GM21447 (cell line): ENCODE data around the gene ANXA1.
A peak's percentile ranks its signal among the peaks of the same experiment; 100 is the strongest.
"Not testable (repeated sequence)": the region's sequence is repeated elsewhere in the genome, so short reads cannot be mapped to it uniquely, and the experiment has no call there.

Experiments
- ATAC-seq: cut with Tn5 transposase; IDR thresholded peaks from one replicate; pipeline ENCODE4 v1.9.1; 2021; ENCODE audit not compliant: unreplicated experiment

Gene ANXA1

GRCh38 chr9:73165911-73166310 lies 14.2 kb downstream of the ANXA1 start:
- ATAC-seq, result no peak

- ATAC-seq, result no peak
Measured at GRCh38 chr9:73166468-73166867, 14.8 kb downstream of the ANXA1 start.

- no peak for ATAC-seq
Measured at GRCh38 chr9:73167614-73168013, 15.9 kb downstream of the ANXA1 start.

- ATAC-seq, result no peak
Measured at GRCh38 chr9:73168298-73168934, 16.8 kb downstream of the ANXA1 start.

GRCh38 chr9:73170185-73170957 lies 18.7 kb downstream of the ANXA1 start:
- ATAC-seq, result no peak

- ATAC-seq, result no peak
Measured at GRCh38 chr9:73172901-73173215, 21.2 kb downstream of the ANXA1 start.

GRCh38 chr9:73173557-73174329 lies 22.1 kb downstream of the ANXA1 start:
- ATAC-seq, result no peak

- ATAC-seq, result no peak
Measured at GRCh38 chr9:73174330-73174980, 22.8 kb downstream of the ANXA1 start.

- ATAC-seq, result no peak
Measured at GRCh38 chr9:73176450-73176875, 24.8 kb downstream of the ANXA1 start.

GRCh38 chr9:73178044-73178443 lies 26.4 kb downstream of the ANXA1 start:
- no peak for ATAC-seq

GRCh38 chr9:73179589-73179988 lies 27.9 kb downstream of the ANXA1 start:
- ATAC-seq, result peak; percentile 67

- ATAC-seq, result no peak
Measured at GRCh38 chr9:73180403-73180802, 28.7 kb downstream of the ANXA1 start.

- ATAC-seq, result no peak
Measured at GRCh38 chr9:73182928-73183327, 31.3 kb downstream of the ANXA1 start.

- ATAC-seq, result no peak
Measured at GRCh38 chr9:73183428-73183827, 31.8 kb downstream of the ANXA1 start.

GRCh38 chr9:73183917-73184861 lies 32.5 kb downstream of the ANXA1 start:
- no peak for ATAC-seq

GRCh38 chr9:73191109-73191508 lies 39.4 kb downstream of the ANXA1 start:
- ATAC-seq, result not testable (repeated sequence)

GRCh38 chr9:73194284-73194683 lies 42.6 kb downstream of the ANXA1 start:
- no peak for ATAC-seq

GRCh38 chr9:73199448-73199847 lies 47.8 kb downstream of the ANXA1 start:
- no peak for ATAC-seq

- no peak for ATAC-seq
Measured at GRCh38 chr9:73199886-73200285, 48.2 kb downstream of the ANXA1 start.

- ATAC-seq, result no peak
Measured at GRCh38 chr9:73200694-73201452, 49.2 kb downstream of the ANXA1 start.
